Mucosa of rectum (tissue), 2 donors: ENCODE measurements around the gene VCX2.
A peak's percentile ranks its signal among the peaks of the same experiment; 100 is the strongest.
"Not testable (repeated sequence)": the region's sequence is repeated elsewhere in the genome, so short reads cannot be mapped to it uniquely, and the experiment has no call there.

ENCODE experiments used
- H3K27ac ChIP-seq, 2 donors: one replicate each; pipeline ENCODE4 v1.7.0; 2013; ENCODE audit warnings: inconsistent platforms in 2 of 2, low read depth in 2 of 2, low read length in 2 of 2
- H3K27me3 ChIP-seq, 2 donors: one replicate each; pipeline ENCODE4 v1.7.0; 2013; ENCODE audit warnings: low read length in 2 of 2; ENCODE audit not compliant: control insufficient read depth in 2 of 2, insufficient read depth in 2 of 2
- H3K36me3 ChIP-seq, 2 donors: one replicate each; pipeline ENCODE4 v1.7.0; 2013; ENCODE audit warnings: low read length in 2 of 2; ENCODE audit not compliant: control insufficient read depth in 2 of 2, insufficient read depth in 2 of 2
- H3K4me1 ChIP-seq, 2 donors: one replicate each; pipeline ENCODE4 v1.7.0; 2013; ENCODE audit warnings: low read length in 2 of 2, mild to moderate bottlenecking in 1 of 2; ENCODE audit not compliant: control insufficient read depth in 2 of 2, insufficient read depth in 2 of 2
- H3K4me3 ChIP-seq, 2 donors: one replicate each; pipeline ENCODE4 v1.7.0; 2013; ENCODE audit warnings: low read length in 2 of 2
- H3K9ac ChIP-seq, 2 donors: one replicate each; pipeline ENCODE4 v1.7.0; 2013; ENCODE audit warnings: low read length in 2 of 2, low read depth in 1 of 2, mild to moderate bottlenecking in 1 of 2
- H3K9me3 ChIP-seq, 2 donors: one replicate each; pipeline ENCODE4 v1.7.0; 2013; ENCODE audit warnings: low read length in 2 of 2; ENCODE audit not compliant: control insufficient read depth in 2 of 2
- donor health status: healthy.
- donor health status: Normal muscosa, but diverticular disease.

Gene VCX2

GRCh38 chrX:8171169-8171568 is at the start of gene VCX2:
TSS of gene VCX2 (minus strand) at chrX:8171267. CDS start at chrX:8170643, 624 bp downstream.
- H3K4me1 ChIP-seq, H3K27ac ChIP-seq, H3K4me3 ChIP-seq, H3K9me3 ChIP-seq, H3K9ac ChIP-seq, H3K27me3 ChIP-seq, H3K36me3 ChIP-seq: not testable (repeated sequence)

DNA sequence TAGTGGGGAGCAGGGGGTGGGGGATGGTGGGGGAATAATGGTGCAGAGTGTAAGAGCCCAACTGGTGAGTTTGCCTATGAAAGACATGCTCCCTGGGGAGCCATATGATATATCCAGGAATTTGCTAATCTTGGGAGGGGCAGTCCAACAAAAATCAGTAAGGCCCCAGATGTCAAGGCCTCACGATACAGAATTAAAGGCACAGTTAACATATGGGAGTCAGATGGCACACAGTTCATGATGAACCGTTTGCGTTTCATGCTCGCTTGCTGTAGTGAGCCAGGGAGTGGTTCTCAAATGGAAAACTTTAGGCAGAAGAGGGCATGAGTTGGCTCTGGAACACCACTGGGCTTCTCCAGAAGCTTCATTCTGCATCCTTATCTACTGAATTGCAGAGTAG is 33.9 kb upstream of the VCX2 start:
- no peaks in the 10 kb centered on the region for H3K27me3 ChIP-seq
- H3K9ac ChIP-seq: no peak overlapping the region
- no peaks in the 10 kb centered on the region for H3K36me3 ChIP-seq
- H3K4me1 ChIP-seq: no peaks in the 10 kb centered on the region
- H3K9me3 ChIP-seq: peaks cover 0 to 2% of the 10 kb centered on the region in 2 donors
- H3K27ac ChIP-seq: no peak overlapping the region
- no peak overlapping the region for H3K4me3 ChIP-seq

DNA sequence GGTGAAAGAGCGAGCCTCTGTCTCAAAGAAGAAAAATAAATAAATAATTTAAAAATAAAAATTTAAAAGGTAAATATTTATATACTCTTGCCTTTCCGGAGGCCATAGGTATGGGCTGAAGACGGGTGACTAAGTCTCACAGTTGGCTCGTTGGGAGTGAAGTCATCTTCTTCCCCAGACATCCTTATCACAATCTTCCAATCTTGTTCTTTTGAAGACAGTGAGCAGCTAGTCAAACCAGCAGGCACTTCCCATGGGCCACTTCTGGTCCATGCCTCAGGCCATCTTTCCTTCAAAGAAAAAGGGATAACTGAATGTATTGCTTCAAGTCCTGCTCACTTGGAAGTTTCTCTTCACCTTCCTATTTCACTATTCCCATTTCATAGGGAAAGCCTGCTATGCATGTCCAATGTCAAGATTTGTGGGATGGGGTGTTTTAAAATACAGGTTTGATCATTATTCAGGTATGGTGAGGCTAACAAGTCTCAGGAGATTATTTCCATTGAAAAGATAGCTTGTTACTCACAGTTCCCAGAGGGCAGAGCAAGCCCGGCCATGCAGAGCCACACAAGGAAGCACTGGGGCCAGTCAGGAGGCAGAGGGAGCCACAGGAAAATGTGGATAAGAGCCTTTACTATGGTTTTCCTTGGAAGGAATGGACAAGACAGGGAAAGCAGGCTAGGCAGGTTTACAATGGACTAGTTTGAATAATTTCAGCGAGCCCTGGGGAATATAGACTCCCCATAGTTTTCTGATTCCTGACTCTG is 33.3 kb upstream of the VCX2 start:
- no peaks in the 10 kb centered on the region for H3K4me1 ChIP-seq
- H3K9me3 ChIP-seq: peaks cover 0 to 2% of the 10 kb centered on the region in 2 donors
- H3K27ac ChIP-seq: no peak overlapping the region
- no peaks in the 10 kb centered on the region for H3K27me3 ChIP-seq
- no peak overlapping the region for H3K9ac ChIP-seq
- H3K4me3 ChIP-seq: no peak overlapping the region
- no peaks in the 10 kb centered on the region for H3K36me3 ChIP-seq

DNA sequence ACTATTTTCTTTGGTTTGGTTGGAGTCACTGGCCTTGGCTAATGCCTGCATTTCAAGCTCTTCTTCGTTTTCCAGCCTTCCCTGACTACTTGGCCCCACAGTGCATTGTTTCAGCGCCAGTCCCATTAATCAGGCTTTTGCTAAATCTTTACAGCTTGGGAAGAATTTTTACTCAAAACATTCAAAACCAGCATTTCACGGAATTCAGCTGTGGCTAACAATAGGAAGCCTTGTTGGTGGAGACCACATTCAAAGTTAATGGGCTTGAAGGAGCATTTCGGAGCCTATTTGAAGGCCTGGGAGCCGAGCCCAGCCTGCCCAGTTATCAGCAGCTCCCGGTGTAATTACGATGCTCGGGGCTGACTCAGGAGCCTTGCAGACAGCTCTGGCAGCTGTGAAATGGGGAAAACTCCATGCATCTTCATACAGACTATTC is 30.8 kb upstream of the VCX2 start:
- H3K27me3 ChIP-seq: no peaks in the 10 kb centered on the region
- no peak overlapping the region for H3K9ac ChIP-seq
- no peaks in the 10 kb centered on the region for H3K4me1 ChIP-seq
- no peaks in the 10 kb centered on the region for H3K36me3 ChIP-seq
- H3K27ac ChIP-seq: no peak overlapping the region
- H3K4me3 ChIP-seq: no peak overlapping the region
- peaks cover 0 to 2% of the 10 kb centered on the region in 2 donors for H3K9me3 ChIP-seq

DNA sequence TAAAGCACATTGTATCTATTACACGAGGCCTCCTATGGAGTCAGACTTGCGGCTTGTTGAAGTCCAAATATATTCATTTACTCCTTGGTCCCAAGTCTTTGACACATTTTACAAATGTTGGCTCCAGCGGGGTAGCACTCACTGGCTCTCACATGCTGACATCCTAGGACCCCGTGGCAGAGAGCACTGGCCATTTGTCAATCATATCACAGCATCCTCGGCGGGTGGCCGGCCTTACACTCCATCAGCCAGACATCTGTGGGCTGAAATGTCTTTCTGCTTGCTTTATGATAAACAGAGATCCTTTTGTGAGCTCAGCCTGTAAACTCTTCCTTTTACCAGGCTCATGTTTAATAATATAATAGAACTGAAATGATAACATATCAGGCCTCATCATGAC is 25.7 kb upstream of the VCX2 start:
- no peak overlapping the region for H3K9ac ChIP-seq
- no peaks in the 10 kb centered on the region for H3K4me1 ChIP-seq
- H3K27ac ChIP-seq: no peak overlapping the region
- no peaks in the 10 kb centered on the region for H3K27me3 ChIP-seq
- H3K4me3 ChIP-seq: no peak overlapping the region
- no peaks in the 10 kb centered on the region for H3K36me3 ChIP-seq
- H3K9me3 ChIP-seq: no peaks in the 10 kb centered on the region

GRCh38 chrX:8194216-8194615 is 23.1 kb upstream of the VCX2 start:
- no peaks in the 10 kb centered on the region for H3K9me3 ChIP-seq
- no peaks in the 10 kb centered on the region for H3K27me3 ChIP-seq
- H3K4me1 ChIP-seq: no peaks in the 10 kb centered on the region
- no peak overlapping the region for H3K27ac ChIP-seq
- no peak overlapping the region for H3K9ac ChIP-seq
- H3K4me3 ChIP-seq: no peak overlapping the region
- no peaks in the 10 kb centered on the region for H3K36me3 ChIP-seq

- no peaks in the 10 kb centered on the region for H3K9me3 ChIP-seq
- no peaks in the 10 kb centered on the region for H3K36me3 ChIP-seq
- no peak overlapping the region for H3K27ac ChIP-seq
- H3K9ac ChIP-seq: no peak overlapping the region
- no peaks in the 10 kb centered on the region for H3K4me1 ChIP-seq
- H3K4me3 ChIP-seq: no peak overlapping the region
- H3K27me3 ChIP-seq: no peaks in the 10 kb centered on the region
These were observed 21.2 kb upstream of the VCX2 start for GRCh38 chrX:8192276-8192675.

GRCh38 chrX:8191022-8191421 is 20.0 kb upstream of the VCX2 start:
- Histone ChIP-seq H3K4me1 (no peaks in the 10 kb centered on the region), H3K9me3 (no peaks in the 10 kb centered on the region), H3K9ac (no peak overlapping the region), H3K36me3 (no peaks in the 10 kb centered on the region), H3K27me3 (no peaks in the 10 kb centered on the region), H3K27ac (peak overlapping the region in 1 of 2 donors; percentile 10), H3K4me3 (peak overlapping the region; percentile 34 to 38)

- Histone ChIP-seq H3K4me3 (no peak overlapping the region), H3K27ac (no peak overlapping the region), H3K4me1 (no peaks in the 10 kb centered on the region), H3K9ac (no peak overlapping the region), H3K27me3 (no peaks in the 10 kb centered on the region), H3K36me3 (no peaks in the 10 kb centered on the region), H3K9me3 (no peaks in the 10 kb centered on the region)
These were observed 19.3 kb upstream of the VCX2 start for GRCh38 chrX:8190341-8190830.

GRCh38 chrX:8189096-8189830 is 18.2 kb upstream of the VCX2 start:
- H3K27ac ChIP-seq: no peak overlapping the region
- no peaks in the 10 kb centered on the region for H3K36me3 ChIP-seq
- H3K4me1 ChIP-seq: no peaks in the 10 kb centered on the region
- H3K27me3 ChIP-seq: no peaks in the 10 kb centered on the region
- no peaks in the 10 kb centered on the region for H3K9me3 ChIP-seq
- H3K4me3 ChIP-seq: no peak overlapping the region
- H3K9ac ChIP-seq: no peak overlapping the region
